ENCODE results near the gene MYO1B.

MYO1B gene

DNA sequence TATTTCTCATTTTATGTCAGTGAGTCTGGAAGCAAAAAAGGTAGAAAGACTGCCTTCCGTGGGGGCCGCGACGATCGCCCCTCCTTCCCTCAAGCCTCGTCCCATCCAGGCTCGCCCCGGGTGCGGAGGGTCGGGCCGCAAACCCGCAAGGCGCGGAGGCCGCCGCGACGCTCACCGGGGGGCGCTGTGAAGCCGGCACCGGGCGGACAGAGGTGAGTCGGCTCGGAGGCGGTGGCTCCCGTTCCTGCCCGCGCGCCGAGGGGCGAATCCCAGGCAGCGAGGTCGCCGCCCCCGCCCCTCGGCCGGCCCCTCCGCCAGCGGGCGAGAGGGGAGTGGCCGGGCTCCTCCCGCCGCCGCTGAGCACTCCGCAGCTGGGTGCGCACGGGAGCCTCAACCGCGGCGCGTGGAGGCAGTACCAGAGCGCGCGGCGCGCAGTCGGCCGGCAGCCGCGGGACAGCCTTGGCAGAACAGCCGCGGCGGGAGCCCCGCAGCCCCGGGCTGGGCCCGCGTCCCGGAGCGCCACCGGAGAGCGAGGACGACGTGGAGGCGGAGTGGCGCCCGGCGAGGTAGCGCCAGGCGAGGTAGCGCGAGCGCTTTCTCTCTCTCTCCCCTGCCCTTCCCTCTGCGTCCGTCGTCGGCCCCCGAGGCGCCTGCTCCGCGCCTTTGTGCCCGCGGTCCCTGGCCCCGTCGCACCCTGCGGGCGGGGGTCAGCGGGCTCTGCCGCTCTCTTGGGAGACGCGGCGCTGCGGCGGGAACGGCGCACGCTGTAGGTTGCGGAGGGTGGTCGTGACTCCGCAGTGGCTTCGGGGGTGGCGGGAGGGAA lies at the start of gene MYO1B:
Gene MYO1B (plus strand): TSS at position 359 of the 823 bp plus-strand sequence. CDS start 31,492 bp downstream, outside the sequence.
- peak; percentile 57 for DNase-seq (ENCODE audit: low spot score)

- no peak for DNase-seq (ENCODE audit: low spot score)
Observed at GRCh38 chr2:191197096-191197495, 48.1 kb upstream of the MYO1B start.

GRCh38 chr2:191198271-191198670 lies 46.9 kb upstream of the MYO1B start:
- DNase-seq (ENCODE audit: low spot score), result no peak

GRCh38 chr2:191199929-191200512 lies 45.2 kb upstream of the MYO1B start:
- no peak for DNase-seq (ENCODE audit: low spot score)

DNA sequence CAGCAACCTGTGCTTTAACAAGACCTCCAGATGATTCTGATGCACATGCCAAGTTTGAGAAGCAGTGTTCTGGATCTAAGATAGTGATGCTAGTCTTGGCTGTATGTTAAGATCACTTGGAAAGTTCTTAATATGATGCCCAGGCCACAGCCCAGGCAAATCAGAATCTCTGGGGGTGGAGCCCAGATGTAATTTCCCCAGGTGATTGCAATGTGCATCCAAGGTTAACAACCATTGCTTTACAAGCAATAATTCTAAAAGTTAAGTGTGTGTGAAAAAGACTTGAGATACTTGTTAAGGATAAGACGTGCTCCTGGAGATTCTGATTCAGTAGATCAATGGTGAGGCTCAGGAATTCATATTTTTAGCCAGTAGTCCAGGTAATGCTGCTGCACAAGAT lies 44.3 kb upstream of the MYO1B start:
- DNase-seq (ENCODE audit: low spot score), result no peak

DNA sequence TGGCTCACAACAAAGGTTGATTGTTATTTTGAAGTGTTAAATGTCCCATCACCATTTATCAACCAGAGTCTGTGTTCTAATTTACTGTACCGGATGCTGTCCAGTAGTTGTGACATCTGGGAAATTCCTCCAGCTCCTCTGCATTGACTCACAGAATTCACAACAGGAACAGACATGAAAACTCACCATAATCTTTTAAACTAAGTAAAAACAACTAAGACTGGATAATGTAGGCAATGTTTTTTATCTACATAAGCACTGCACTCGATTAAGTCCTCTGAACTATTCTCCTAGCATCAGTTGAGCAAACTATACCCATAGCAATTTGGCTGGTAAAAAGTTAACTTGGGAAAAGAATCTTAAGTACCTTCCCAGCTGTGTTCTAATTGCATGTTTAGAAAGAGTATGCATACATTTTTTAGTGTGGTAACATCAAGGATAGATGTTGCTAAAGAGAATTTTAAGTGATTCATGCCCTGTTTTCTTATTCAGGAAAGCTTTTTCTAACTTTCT lies 42.9 kb upstream of the MYO1B start:
- peak; percentile 50 for DNase-seq (ENCODE audit: low spot score)

DNA sequence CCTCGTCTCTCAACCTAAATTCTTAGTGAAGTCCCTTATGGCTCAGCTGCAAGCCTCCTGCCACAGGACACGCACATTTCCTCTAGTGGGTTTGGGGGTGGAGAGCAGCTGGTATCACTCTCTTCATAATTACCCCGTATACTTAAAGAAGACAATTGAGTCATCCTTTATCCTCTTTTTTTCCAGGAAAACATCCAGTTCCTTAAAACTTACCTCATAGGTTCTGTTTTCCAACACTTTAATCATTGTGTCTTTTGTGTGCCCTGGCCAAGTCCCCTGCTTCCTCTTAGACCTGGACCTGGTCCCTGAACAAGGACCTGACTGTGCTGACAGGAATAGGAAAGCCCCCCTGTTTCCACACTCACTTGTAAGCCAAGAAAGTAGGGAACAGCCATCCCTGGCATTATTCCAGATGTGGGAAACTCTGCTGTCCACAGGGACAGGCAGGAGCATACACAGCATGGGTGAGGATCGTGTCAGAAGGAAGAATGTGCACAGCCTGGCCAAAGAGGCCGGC lies 42.3 kb upstream of the MYO1B start:
- DNase-seq (ENCODE audit: low spot score), result peak; percentile 29

- DNase-seq (ENCODE audit: low spot score), result no peak
Observed at GRCh38 chr2:191204433-191204832, 40.8 kb upstream of the MYO1B start.

DNA sequence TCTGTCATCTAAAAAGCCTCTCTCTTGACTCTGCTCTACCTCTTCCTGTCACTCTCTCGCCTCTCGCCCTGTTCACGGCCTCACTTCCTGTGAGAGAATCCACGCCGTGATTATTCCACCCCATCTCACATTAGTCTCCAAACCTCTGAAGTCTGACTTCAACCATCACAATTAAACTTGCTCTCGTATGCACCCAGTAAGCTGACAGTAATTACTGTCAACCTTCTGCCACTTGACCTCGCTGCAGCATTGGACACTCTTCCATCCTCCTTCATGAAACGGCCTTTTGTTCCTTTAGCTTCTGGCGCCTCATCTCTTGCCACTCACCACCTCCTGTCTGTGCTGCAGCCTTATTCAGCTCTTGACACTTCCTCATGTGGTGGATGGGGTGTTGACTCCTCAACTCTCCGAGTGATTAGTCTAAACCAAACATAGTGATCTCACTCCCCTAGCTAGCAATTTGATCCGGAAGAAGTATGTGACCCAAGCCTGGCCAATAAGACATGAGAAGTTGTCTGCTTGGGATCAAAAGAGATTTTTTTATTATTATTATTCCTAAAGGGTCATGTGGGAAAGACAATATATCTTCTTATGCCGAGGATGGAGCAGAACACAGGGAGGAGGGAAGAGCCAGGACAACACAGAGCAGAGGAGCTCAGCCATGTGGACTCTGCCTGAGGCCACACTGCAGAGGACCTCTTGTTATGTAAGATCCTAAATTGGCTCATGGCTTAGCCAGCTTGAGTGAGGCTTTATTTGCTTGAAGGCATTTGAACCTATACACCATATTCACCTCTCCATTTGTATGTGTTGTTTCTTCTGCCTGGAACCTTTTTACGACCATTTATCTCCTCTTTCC lies 38.4 kb upstream of the MYO1B start:
- no peak for DNase-seq (ENCODE audit: low spot score)

GRCh38 chr2:191209340-191209739 lies 35.9 kb upstream of the MYO1B start:
- DNase-seq (ENCODE audit: low spot score), result no peak

DNA sequence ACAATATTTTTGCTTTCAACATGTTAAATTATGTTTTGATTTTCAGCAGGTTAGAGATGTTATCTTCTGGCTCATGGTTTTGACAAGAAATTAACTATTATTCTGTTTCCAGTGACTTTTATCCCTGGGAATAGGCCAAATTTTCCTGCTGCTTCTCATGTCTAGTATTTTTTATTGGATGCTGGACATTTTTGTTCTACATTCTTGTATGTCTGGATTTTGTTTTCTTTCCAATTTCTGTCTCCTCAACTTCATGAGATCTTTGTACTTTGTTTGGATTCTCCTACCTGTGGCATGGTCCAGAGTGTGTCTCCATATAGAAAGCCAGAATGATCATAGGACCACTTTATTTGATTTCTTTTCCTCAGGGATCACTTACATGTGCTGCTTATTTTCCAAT lies 33.1 kb upstream of the MYO1B start:
- DNase-seq (ENCODE audit: low spot score), result no peak

GRCh38 chr2:191213333-191213732 lies 31.9 kb upstream of the MYO1B start:
- no peak for DNase-seq (ENCODE audit: low spot score)

- no peak for DNase-seq (ENCODE audit: low spot score)
Observed at GRCh38 chr2:191215230-191215629, 30.0 kb upstream of the MYO1B start.

DNA sequence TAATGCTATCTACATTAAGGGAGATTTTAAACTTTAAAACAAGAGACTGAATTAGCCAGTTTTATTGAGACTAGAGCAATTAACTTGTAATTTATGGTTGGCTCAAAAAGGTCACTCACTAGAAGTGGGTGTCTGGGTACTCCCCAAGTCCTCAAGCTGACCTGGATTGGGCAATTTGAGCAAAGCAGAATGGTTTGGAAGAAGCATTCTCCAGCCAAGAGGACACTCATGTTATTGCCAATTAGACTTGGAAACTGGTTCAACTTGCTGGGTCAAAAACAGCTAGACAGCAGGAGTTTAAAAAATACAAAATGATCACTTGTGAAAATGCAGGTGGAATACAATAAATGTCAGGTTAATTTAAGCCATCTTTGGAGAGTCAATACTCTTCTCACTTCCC lies 29.5 kb upstream of the MYO1B start:
- DNase-seq (ENCODE audit: low spot score), result no peak

DNA sequence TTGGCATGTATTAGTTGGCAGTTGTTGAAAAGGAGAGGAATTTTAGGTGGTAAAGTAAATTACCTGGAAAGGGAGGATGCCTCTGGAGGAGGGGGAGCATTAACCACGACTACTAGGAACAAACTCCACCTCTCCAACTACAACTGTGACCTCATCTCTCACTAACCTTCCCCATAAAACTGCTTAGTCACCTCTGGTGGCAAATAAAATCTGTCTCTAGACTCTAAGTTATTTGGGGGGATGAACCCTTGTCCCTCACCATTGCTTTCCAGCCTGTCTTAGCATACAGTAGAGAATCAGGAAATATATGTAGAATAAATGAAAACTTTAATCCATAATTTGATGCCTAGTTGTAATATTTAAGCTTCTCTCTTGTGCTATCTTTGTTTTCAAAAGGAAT lies 27.6 kb upstream of the MYO1B start:
- no peak for DNase-seq (ENCODE audit: low spot score)

DNA sequence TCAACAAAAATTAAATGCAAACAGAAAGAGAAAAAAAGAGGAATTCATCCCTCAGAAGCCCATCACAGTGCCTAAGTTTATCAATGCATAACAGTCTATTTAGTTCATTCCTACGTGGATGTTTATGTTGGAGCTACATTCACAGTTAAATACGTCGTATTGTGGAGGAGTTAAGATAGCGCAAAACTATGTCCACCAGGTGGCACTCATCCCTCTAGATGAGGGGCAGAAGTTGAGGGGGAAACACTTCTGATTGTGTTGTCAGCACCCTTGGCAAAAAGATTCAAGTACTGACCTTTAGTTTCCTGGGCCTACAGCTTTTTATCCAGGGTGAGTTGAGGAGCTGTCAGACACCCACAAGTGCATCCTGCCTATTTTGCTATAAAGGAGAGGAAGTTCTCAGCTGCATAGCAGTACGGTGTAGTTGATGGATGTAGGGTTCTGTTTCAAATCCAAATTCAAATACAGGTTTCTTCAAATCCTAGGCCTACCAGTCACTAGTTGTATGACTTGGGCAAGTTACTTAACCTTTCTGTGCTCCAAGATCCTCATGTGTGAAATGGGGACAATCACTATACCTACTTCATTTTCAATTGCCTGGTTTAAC lies 26.8 kb upstream of the MYO1B start:
- peak; percentile 11 for DNase-seq (ENCODE audit: low spot score)

DNA sequence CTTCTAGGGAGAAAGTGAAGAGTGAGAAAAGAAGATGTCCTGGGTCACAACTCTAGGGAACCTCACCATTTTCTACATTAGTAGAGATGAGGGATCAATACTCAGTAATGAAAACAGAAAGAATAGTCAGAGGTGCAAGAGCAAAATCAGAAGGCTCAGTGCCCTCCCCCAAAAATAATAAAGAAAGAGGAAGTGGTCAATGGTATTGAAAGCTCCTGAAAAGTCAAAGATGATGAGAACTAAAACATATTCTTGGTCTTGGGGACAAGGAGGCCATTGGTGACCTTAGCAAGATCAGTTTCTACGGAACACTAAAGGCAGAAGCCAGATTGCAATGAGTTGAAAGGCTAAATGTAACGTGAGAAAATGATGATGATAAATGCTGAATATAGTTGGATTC lies 24.5 kb upstream of the MYO1B start:
- no peak for DNase-seq (ENCODE audit: low spot score)

GRCh38 chr2:191221666-191222065 lies 23.5 kb upstream of the MYO1B start:
- no peak for DNase-seq (ENCODE audit: low spot score)

DNA sequence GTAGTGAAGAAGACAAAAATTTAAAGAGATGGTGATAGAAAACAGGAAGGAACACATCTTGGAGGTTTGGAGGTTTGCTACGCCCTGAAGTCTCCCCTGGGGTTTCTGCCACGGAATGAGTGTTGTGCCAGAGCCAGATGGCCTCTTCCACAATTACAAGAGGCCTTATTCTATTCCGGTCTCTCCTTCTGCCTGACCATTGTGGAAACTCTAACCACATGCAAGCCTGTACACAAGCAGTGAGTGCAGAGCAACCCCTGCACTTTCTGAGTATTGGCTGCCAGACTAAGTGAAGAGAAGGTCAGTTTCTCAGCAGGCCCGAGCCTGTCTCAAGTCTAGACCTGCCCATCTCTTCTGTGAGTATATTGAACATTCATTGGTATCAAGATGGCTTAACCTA lies 22.7 kb upstream of the MYO1B start:
- no peak for DNase-seq (ENCODE audit: low spot score)

- DNase-seq (ENCODE audit: low spot score), result no peak
Observed at GRCh38 chr2:191222952-191223351, 22.3 kb upstream of the MYO1B start.

- no peak for DNase-seq (ENCODE audit: low spot score)
Observed at GRCh38 chr2:191225126-191225525, 20.1 kb upstream of the MYO1B start.

- DNase-seq (ENCODE audit: low spot score), result no peak
Observed at GRCh38 chr2:191225690-191226089, 19.5 kb upstream of the MYO1B start.
